NCI-H2081 (cell line): ENCODE measurements around the gene PTPRT.
"Not testable (repeated sequence)": the region's sequence is repeated elsewhere in the genome, so short reads cannot be mapped to it uniquely, and the experiment has no call there.

Experiments used
- DNase-seq, 2 experiments: peaks; one replicate each; lab custom pipeline; 2025; lab: John Stamatoyannopoulos, UW

PTPRT gene

DNA sequence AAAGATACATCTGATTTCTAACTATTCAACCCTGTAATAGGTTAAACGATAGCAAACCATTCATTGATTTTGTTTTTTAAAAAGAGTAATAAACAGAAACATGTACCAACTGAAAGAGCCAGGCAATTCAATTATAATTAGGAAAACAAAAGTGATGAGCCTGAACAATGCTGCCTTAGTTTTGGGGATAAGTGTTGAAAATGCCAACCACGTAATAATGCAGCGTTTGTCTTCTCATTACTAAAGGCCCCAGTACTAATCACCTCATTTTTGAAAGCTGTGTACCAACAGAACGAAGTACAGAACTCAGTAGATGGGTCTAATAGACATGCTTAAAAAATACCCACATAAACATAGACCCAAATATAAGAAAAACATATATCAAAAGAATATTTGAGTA lies 907.9 kb downstream of the PTPRT start:
- DNase-seq, result no peak

DNA sequence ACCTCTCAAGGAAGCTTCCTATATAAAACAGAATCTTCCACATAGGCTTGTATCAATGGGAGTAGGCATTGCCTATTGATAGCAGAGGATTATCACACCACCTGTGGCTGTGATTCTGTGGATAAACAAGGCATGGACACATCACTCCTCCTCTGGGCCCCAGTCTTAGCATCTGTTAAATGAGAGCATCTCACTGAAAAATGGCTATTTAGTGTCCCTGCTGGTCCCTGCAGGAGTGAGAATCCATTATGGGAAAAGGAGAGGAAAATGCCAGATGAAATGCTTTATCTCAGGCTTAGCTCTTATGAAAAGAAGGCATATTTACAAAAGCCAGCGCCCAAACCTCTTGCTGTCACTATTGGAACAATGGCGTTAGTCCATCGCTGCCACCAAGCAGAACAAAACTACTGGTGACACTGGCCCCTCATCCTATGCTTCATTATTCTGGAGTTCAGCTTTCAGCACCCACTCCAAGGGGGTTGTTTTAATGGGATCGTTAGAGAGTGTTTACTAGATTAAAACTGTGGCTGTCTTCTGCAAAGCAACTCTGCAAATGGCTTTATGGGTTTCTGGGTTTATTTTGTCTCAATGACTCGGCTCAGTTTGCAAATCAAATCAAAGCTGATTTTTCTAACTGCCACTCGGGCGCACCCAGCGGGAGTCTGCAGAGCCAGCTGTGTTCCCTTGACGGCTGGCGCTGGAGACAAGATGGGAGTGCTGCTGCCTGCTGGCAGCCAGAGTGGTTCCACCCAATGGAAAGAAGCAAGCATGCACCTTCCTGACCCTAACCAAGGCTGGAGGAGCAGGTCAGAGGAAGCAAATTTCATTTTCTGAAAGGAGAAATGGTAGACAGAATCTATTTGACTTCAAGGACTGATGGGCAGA lies 912.7 kb downstream of the PTPRT start:
- no peak for DNase-seq

DNA sequence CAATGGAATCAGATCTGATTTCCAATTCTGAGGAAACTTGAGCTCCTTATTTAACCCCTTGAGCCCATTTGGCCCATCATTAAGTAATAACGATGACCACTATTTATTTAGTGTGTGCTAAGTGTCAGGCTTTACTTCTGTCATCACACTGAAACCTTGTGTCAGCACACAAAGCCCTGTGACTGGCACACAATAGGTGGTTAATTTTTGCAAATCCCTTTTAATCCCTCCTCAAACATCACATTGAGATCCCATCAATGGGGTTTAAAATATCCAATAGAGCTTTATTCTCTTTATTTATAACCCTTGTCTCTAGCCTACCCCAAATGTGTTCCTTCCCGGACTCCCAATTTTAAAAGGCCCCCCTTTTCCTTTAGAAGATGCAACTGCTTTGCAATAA lies 914.7 kb downstream of the PTPRT start:
- DNase-seq, result no peak

GRCh38 chr20:42272516-42272915 lies 917.2 kb downstream of the PTPRT start:
- DNase-seq, result no peak

- no peak for DNase-seq
Measured at GRCh38 chr20:42270539-42270938, 919.2 kb downstream of the PTPRT start.

DNA sequence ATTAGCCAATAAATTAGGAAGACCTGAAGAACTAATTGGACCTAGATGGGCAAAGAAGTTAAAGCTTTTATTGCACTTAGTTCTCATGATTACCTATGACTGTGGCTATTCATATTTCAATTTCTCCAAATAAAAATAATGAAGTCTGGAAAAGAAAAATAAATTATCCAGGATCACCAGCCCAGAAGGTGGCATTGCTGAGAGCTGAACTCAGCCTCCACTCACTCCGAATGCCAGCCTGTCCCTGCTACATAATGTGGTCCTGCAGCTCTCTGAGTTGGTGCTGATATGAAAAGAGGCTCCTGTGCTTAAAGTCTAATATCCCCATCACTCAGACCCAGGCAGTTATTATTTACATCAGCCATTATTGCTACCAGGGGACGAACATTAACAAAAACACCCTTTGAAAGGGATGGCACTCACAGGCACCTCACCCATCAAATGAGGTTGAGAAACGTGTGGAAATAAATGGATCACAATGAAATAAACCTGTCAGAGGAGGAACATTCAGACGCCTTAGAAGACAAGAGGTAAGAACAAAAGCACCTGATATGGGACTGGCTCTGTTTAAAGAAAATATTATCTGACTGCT lies 921.8 kb downstream of the PTPRT start:
- DNase-seq, result no peak

- DNase-seq, result no peak
Measured at GRCh38 chr20:42261766-42262270, 927.9 kb downstream of the PTPRT start.

GRCh38 chr20:42260184-42260583 lies 929.5 kb downstream of the PTPRT start:
- no peak for DNase-seq

- DNase-seq, result no peak
Measured at GRCh38 chr20:42259389-42259788, 930.3 kb downstream of the PTPRT start.

DNA sequence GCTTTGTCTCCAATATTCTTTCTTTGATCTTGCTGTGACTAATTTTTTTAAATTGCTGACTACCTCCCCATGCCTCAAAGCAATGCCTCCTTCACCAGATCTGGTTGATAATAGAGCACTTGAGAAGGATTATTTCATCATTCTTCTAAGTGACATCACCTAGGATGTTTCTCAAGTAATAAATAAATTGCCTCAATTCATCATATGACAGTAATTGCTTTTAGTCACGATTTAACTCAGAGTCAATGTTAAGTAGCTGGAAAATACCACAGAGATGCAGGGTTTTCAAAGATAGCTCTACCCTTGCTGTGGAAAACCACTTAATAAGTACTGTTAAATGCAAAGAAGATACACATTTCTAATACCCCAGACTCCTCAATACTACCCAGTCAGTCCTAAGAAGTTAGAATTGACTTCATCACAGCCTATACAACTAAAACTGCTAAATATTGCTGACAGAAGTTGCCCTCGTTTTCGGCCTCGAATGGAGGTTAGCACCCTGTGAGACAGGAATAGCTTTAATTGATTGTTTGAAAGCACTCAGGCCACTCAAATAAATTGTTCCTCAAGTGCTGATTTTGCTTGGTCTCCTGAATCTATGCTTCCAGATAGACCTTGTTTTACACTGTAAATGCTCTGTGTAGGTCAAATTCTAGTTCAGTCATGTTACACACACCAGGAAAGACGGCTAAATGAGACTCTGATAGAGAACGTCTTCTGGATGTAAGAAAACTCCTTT lies 931.0 kb downstream of the PTPRT start:
- DNase-seq, result no peak

- no peak for DNase-seq
Measured at GRCh38 chr20:42255821-42256220, 933.9 kb downstream of the PTPRT start.

- DNase-seq, result no peak
Measured at GRCh38 chr20:42254673-42255072, 935.0 kb downstream of the PTPRT start.

DNA sequence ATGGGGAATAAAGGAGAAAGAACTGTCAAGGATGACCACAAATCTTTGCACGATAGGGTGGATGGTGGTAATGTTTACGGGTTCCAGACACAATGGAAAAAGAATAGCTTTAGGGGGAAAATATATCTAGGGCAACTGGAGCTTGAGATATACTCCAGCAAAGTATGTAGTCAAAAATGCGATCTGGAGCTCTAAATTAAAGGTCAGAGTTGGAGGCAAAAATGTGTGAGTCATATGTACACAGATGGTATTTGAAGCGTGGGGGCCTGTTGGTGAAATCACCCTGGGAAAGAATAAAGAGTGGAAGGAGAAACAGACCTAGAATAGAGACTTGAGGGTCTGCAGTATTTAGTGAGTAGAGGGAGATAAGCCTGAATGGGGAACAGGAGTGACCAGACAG lies 937.6 kb downstream of the PTPRT start:
- no peak for DNase-seq

- DNase-seq, result no peak
Measured at GRCh38 chr20:42218621-42219374, 970.9 kb downstream of the PTPRT start.

GRCh38 chr20:42214074-42214473 lies 975.6 kb downstream of the PTPRT start:
- no peak for DNase-seq

DNA sequence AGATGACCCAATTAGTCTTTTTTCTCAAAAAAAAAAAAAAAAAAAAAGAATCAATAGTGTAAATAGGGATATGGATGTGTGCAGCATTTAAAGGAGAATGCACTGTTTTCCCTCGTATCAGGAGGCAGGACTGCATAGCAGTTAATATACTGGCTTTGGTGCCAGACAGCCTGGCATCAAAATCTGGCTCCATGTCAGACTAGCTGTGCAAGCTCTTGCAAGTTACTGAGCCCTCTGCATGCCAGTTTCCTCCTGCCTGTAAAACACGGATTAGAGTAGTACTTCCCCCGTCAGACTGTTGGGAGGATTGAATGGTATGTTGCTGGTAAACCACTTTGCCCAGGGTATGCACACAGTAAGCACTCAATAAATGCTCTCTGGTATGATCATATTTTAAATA lies 977.3 kb downstream of the PTPRT start:
- DNase-seq, result no peak

DNA sequence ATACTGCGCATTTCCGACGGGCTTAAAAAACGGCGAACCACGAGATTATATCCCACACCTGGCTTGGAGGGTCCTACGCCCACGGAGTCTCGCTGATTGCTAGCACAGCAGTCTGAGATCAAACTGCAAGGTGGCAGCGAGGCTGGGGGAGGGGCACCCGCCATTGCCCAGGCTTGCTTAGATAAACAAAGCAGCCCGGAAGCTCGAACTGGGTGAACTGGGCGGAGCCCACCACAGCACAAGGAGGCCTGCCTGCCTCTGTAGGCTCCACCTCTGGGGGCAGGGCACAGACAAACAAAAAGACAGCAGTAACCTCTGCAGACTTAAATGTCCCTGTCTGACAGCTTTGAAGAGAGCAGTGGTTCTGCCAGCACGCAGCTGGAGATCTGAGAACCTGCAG lies 983.1 kb downstream of the PTPRT start:
- not testable (repeated sequence) for DNase-seq

DNA sequence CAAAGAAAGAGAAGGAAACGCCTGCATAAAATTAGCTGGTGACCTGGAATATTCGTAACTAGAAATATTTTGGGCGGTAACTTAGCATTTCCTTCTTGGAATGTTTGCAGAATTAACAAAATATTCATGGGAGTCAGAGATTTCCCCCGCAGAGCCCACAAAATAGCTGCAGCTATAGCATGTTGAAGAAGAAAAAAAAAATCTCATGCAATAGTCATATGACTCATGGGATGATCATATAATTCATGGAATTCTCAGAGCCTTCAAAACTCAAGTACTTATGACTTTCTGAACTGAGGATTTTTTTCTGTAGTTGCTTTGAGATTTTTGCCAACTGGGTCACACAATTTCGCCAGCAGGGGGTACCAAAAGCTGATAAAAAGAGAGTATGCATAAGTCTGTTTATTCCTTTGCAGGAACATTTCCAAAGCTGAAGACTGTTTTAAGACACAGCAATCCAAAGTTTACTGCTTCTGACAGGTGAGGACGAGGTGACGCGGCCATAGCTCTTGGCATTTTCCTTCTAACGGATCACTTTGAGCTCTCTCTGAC lies 985.5 kb downstream of the PTPRT start:
- no peak for DNase-seq

GRCh38 chr20:42197599-42197998 lies 992.1 kb downstream of the PTPRT start:
- no peak for DNase-seq

DNA sequence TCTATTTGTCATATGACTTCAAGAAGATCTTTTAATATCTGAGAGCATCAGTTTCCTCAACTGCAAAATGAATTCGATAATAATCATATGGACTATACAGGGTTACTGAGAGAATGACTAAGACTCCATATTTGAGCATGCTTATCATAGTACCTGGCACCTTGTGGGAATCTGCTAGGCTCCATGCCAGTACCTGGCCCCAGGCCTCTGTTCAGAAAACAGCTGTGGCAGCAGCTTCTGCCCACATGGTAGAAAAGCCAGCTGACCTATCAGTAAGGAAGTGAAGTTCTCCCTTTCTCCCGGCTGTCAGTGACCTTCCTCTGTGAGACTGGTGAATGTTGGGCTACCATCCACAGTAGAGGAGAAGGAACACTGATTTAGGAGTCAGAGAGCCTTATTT lies 996.6 kb downstream of the PTPRT start:
- DNase-seq, result no peak

- DNase-seq, result no peak
Measured at GRCh38 chr20:42192321-42192720, 997.4 kb downstream of the PTPRT start.
